ENCODE measurements around the gene DTNBP1.

DTNBP1 gene

DNA sequence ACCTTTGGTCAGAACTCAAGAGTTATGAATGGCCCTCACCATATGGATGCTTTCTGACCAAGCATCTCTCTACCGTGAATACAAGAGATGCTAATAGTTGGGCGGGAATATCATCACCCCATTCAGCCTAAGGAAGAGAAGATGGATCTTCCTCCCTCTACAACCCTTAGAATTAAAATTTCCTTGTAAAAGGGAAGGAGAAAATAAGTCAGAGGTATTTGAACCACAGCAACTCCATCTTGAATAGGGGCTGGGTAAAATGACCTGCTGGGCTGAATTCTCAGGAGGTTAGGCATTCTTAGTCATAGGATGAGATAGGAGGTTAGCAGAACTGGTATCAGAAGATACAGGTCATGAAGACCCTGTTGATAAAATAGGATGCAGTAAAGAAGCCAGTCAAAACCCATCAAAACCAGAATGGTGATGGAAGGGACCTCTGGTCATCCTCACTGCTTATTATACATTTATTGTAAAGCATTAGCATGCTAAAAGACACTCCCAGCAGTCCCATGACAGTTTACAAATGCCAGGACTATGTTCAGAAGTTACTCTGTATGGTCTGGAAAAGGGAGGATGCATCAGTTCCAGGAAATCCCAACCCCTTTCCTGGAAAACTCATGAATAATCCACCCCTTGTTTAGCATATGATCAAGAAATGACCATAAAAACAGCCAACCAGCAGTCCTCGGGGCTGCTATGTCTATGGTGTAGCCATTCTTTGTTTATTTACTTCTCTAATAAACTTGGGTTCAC lies 101.2 kb downstream of the DTNBP1 start:
- H3K9me3 ChIP-seq (ENCODE audit: control insufficient read depth, low read length), result no peaks in the 10 kb centered on the region
- H3K4me3 ChIP-seq (ENCODE audit: low read depth, low read length), result no peak overlapping the region
- TF ChIP-seq, protein P1, sequence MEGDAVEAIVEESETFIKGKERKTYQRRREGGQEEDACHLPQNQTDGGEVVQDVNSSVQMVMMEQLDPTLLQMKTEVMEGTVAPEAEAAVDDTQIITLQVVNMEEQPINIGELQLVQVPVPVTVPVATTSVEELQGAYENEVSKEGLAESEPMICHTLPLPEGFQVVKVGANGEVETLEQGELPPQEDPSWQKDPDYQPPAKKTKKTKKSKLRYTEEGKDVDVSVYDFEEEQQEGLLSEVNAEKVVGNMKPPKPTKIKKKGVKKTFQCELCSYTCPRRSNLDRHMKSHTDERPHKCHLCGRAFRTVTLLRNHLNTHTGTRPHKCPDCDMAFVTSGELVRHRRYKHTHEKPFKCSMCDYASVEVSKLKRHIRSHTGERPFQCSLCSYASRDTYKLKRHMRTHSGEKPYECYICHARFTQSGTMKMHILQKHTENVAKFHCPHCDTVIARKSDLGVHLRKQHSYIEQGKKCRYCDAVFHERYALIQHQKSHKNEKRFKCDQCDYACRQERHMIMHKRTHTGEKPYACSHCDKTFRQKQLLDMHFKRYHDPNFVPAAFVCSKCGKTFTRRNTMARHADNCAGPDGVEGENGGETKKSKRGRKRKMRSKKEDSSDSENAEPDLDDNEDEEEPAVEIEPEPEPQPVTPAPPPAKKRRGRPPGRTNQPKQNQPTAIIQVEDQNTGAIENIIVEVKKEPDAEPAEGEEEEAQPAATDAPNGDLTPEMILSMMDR (IDR thresholded peaks at IDR 0.05), result no peak
- no peaks in the 10 kb centered on the region for H3K36me3 ChIP-seq (ENCODE audit: control insufficient read depth, insufficient read depth, low read length)
- no peak overlapping the region for H2AFZ ChIP-seq
- H3K27me3 ChIP-seq (ENCODE audit: control insufficient read depth, insufficient read depth, low read length), result no peaks in the 10 kb centered on the region
- no peak overlapping the region for H3K4me2 ChIP-seq (ENCODE audit: low read length)
- peaks cover 6% of the 10 kb centered on the region for H3K4me1 ChIP-seq
- H3K27ac ChIP-seq, result no peak overlapping the region
- no peaks in the 10 kb centered on the region for H3K79me2 ChIP-seq
- H3K9ac ChIP-seq, result no peak overlapping the region

DNA sequence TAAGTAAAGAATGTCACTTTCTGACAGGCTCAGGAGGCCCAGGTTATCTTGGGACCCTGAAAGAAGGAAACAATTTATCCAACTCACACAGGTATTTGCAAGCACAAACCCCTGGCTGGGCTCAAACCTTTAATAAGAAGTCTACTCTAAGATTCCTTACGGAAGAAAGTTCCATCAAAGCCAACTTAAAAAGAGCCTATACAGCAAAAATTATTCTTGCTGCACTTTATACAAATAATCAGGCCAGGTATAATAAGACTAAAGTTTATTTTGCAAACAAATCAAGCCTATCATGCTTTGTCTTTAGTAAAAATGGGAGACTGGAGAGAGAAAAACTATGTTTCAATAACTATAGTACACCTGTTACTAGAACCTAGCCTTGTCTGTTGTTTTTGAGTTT lies 102.1 kb downstream of the DTNBP1 start:
- Histone ChIP-seq H2AFZ (no peak overlapping the region), H3K4me2 (ENCODE audit: low read length) (no peak overlapping the region), H3K79me2 (no peaks in the 10 kb centered on the region), H3K4me3 (ENCODE audit: low read depth, low read length) (no peak overlapping the region), H3K27me3 (ENCODE audit: control insufficient read depth, insufficient read depth, low read length) (no peaks in the 10 kb centered on the region), H3K4me1 (peaks cover 6% of the 10 kb centered on the region), H3K9ac (no peak overlapping the region), H3K9me3 (ENCODE audit: control insufficient read depth, low read length) (no peaks in the 10 kb centered on the region), H3K36me3 (ENCODE audit: control insufficient read depth, insufficient read depth, low read length) (no peaks in the 10 kb centered on the region), H3K27ac (no peak overlapping the region)
- TF ChIP-seq, protein P1 (IDR thresholded peaks at IDR 0.05), result no peak

DNA sequence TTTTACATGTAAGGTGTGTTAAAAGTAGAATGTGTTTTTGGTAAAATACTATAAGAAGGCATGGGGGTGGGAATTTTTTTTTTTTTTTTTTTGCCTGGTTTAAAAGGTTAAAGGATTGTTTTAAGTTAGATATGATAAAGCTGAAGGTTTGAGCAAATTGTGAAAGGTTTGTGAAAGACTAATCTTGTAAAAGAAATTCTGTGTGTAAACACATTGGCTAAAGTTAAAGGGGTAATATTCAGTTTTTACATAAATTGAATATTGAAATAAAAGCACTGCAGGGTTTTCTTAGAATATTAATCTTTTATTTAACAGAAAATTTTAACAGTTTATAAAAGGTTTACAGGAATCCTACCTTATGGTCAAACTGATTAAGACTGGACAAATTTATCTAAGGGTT lies 105.7 kb downstream of the DTNBP1 start:
- Histone ChIP-seq H3K27ac (no peak overlapping the region), H3K4me2 (ENCODE audit: low read length) (no peak overlapping the region), H2AFZ (no peak overlapping the region), H3K79me2 (no peaks in the 10 kb centered on the region), H3K9me3 (ENCODE audit: control insufficient read depth, low read length) (no peaks in the 10 kb centered on the region), H3K4me1 (peaks cover 4% of the 10 kb centered on the region), H3K4me3 (ENCODE audit: low read depth, low read length) (no peak overlapping the region), H3K9ac (no peak overlapping the region), H3K27me3 (ENCODE audit: control insufficient read depth, insufficient read depth, low read length) (no peaks in the 10 kb centered on the region), H3K36me3 (ENCODE audit: control insufficient read depth, insufficient read depth, low read length) (no peaks in the 10 kb centered on the region)
- TF ChIP-seq, protein P1 (IDR thresholded peaks at IDR 0.05), result no peak

DNA sequence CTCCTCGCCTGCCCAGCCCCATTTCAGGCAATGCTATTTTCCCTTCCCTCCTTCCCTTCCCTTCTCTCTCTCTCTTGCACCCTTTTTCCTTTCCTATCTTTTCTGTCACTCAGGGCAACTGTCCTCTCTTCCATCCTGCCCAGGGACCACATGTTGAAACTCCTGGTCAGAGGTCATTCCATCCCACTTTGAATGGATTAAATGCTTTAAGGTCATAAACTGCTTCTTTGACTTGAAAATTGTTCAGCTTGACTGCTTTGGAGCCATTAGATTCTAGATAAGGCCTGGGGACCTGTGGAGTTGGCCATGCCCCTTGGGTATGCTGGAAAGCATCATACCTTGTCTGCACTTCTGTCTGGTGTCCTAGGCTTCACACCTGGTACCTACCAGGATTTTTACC lies 106.1 kb downstream of the DTNBP1 start:
- Histone ChIP-seq H3K9ac (no peak overlapping the region), H3K9me3 (ENCODE audit: control insufficient read depth, low read length) (no peaks in the 10 kb centered on the region), H3K27ac (no peak overlapping the region), H3K4me1 (peaks cover 8% of the 10 kb centered on the region), H3K79me2 (no peaks in the 10 kb centered on the region), H3K4me3 (ENCODE audit: low read depth, low read length) (no peak overlapping the region), H3K36me3 (ENCODE audit: control insufficient read depth, insufficient read depth, low read length) (no peaks in the 10 kb centered on the region), H2AFZ (no peak overlapping the region), H3K27me3 (ENCODE audit: control insufficient read depth, insufficient read depth, low read length) (no peaks in the 10 kb centered on the region), H3K4me2 (ENCODE audit: low read length) (no peak overlapping the region)
- TF ChIP-seq, protein P1 (IDR thresholded peaks at IDR 0.05), result no peak
